ENCODE data around the gene KCMF1.
A peak's percentile ranks its signal among the peaks of the same experiment; 100 is the strongest.

Gene KCMF1

DNA sequence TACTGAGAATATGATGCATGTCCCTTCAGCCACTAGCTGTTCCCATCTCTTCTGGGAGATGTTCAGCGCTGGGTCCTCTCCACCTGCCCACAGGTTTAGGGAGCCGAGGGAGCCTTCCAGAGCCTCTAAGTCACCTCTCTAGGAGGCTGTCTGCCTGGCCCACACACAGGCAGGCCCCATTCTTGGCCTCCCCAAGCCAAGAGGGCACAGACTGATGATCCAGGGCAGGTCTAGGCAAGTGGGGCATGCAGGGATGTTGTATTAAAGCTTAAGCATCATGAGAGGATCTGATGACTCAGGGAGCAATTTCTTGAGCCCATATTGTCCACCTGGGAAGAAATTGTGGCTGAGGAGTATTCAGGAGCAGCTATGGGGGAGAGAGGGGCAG is 45.6 kb upstream of the KCMF1 start:
- Histone ChIP-seq H3K4me2 (ENCODE audit: low read length) (peak overlapping the region; percentile 57), H3K4me3 (ENCODE audit: low read length) (peak overlapping the region; percentile 54), H3K27me3 (ENCODE audit: control insufficient read depth, low read length) (no peaks in the 10 kb centered on the region), H3K9me3 (ENCODE audit: control insufficient read depth, insufficient read depth, low read length) (peaks cover 4% of the 10 kb centered on the region; the same call in 1 of the 2 replicates), H3K79me2 (ENCODE audit: control insufficient read depth, low read length) (peaks cover 11% of the 10 kb centered on the region), H3F3A (ENCODE audit: control insufficient read depth, insufficient read depth) (peaks cover 18% of the 10 kb centered on the region), H3K9me2 (replicated peaks; ENCODE audit: control insufficient read depth, low read length) (no peaks in the 10 kb centered on the region), H3K27ac (ENCODE audit: low read depth, low read length) (peak overlapping the region; percentile 58), H3K36me3 (ENCODE audit: control insufficient read depth, low read length) (peaks cover 3% of the 10 kb centered on the region; the same call in 1 of the 2 replicates), H3K4me1 (ENCODE audit: control insufficient read depth, low read length) (peaks cover 62% of the 10 kb centered on the region), H4K20me1 (ENCODE audit: control insufficient read depth, insufficient read depth, low read depth, low read length) (no peaks in the 10 kb centered on the region)
- TF ChIP-seq CTCF (IDR thresholded peaks at IDR 0.05; ENCODE audit: low read depth, low read length, poor library complexity, severe bottlenecking) (no peak), EZH2phosphoT487 (IDR thresholded peaks at IDR 0.05; ENCODE audit: borderline replicate concordance, low read length) (no peak)

DNA sequence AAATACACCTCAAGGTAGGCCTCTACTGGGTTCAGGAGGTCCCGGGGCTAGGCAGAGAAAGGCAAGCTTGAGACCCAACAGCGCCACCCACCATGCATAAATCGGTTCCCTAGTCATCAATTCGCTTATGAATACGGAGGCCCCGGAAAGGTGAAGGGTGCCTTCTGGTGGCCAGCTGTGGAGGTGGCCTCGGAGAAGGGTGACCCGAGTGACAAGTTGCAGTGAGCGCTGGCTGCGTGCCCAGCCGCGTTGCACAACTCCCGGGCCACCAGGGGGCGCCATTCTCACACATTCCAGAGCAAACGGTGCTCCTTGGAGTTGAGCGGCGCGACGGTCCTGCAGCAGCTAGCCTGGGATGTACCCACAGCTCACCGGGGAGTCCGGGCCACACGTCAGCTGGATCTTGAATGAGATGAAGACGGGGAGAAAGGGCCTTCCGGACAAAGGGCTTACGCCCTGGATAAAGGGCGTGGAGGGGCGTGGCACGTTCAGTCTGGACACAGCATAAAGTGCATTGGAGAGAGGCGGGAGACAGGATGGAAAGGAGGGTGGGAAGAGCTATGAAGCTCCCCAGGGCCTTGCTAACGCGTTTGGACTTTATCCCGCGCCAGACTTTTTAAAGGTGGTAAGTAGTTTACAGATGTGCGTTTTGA is 45.1 kb upstream of the KCMF1 start:
- peak overlapping the region; percentile 100 for H3K4me3 ChIP-seq (ENCODE audit: low read length)

GRCh38 chr2:84927275-84927627 is 43.7 kb upstream of the KCMF1 start:
- Histone ChIP-seq H3K4me1 (ENCODE audit: control insufficient read depth, low read length) (peaks cover 59% of the 10 kb centered on the region), H3F3A (ENCODE audit: control insufficient read depth, insufficient read depth) (peaks cover 22% of the 10 kb centered on the region), H3K79me2 (ENCODE audit: control insufficient read depth, low read length) (peaks cover 13% of the 10 kb centered on the region), H4K20me1 (ENCODE audit: control insufficient read depth, insufficient read depth, low read depth, low read length) (no peaks in the 10 kb centered on the region), H3K27ac (ENCODE audit: low read depth, low read length) (peak overlapping the region; percentile 78), H3K36me3 (ENCODE audit: control insufficient read depth, low read length) (peaks cover 3% of the 10 kb centered on the region; the same call in 1 of the 2 replicates), H3K9me3 (ENCODE audit: control insufficient read depth, insufficient read depth, low read length) (peaks cover 4% of the 10 kb centered on the region; the same call in 1 of the 2 replicates), H3K9me2 (replicated peaks; ENCODE audit: control insufficient read depth, low read length) (no peaks in the 10 kb centered on the region), H3K4me3 (ENCODE audit: low read length) (peak overlapping the region; percentile 100), H3K4me2 (ENCODE audit: low read length) (peak overlapping the region; percentile 100), H3K27me3 (ENCODE audit: control insufficient read depth, low read length) (no peaks in the 10 kb centered on the region)
- TF ChIP-seq CTCF (IDR thresholded peaks at IDR 0.05; ENCODE audit: low read depth, low read length, poor library complexity, severe bottlenecking): no peak
- TF ChIP-seq EZH2phosphoT487 (IDR thresholded peaks at IDR 0.05; ENCODE audit: borderline replicate concordance, low read length): no peak

More for the DNA sequence above, 45.1 kb upstream of the KCMF1 start:
- Histone ChIP-seq H3K27ac (ENCODE audit: low read depth, low read length) (peak overlapping the region; percentile 78), H3K36me3 (ENCODE audit: control insufficient read depth, low read length) (peaks cover 3% of the 10 kb centered on the region; the same call in 1 of the 2 replicates), H3K9me2 (replicated peaks; ENCODE audit: control insufficient read depth, low read length) (no peaks in the 10 kb centered on the region), H3K4me2 (ENCODE audit: low read length) (peak overlapping the region; percentile 100), H3K79me2 (ENCODE audit: control insufficient read depth, low read length) (peaks cover 11% of the 10 kb centered on the region), H3F3A (ENCODE audit: control insufficient read depth, insufficient read depth) (peaks cover 18% of the 10 kb centered on the region), H3K4me1 (ENCODE audit: control insufficient read depth, low read length) (peaks cover 61% of the 10 kb centered on the region), H4K20me1 (ENCODE audit: control insufficient read depth, insufficient read depth, low read depth, low read length) (no peaks in the 10 kb centered on the region), H3K27me3 (ENCODE audit: control insufficient read depth, low read length) (no peaks in the 10 kb centered on the region), H3K9me3 (ENCODE audit: control insufficient read depth, insufficient read depth, low read length) (peaks cover 4% of the 10 kb centered on the region; the same call in 1 of the 2 replicates)
- TF ChIP-seq EZH2phosphoT487 (IDR thresholded peaks at IDR 0.05; ENCODE audit: borderline replicate concordance, low read length): no peak
- peak; percentile 100 for TF ChIP-seq CTCF (IDR thresholded peaks at IDR 0.05; ENCODE audit: low read depth, low read length, poor library complexity, severe bottlenecking)
